Pancreas (tissue), 10 donors: ENCODE data around the gene TMEM255B. TPM values are rescaled to one million over a fixed set of nuclear protein-coding genes. Genes with fewer than 3 reads are reported as not detected.

Experiments
- ATAC-seq, 4 donors: fragments of 200-7000 bp; cut with Tn5 transposase; one replicate each; pipeline versions ENCODE4 v1.8.0 to v1.9.1; 2020; ENCODE audit warnings: mild to moderate bottlenecking in 4 of 4, moderate library complexity in 4 of 4
- DNase-seq, 6 donors: peaks; one replicate each; pipeline ENCODE4 v3.0.0-alpha.2; 2020
- FAIRE-seq: peaks from 2 replicates; lab custom pipeline; 2012; peaks lifted over from hg19 to GRCh38; lab: Jason Lieb, UNC
- H3K27ac ChIP-seq, 4 donors: fragments of 200-600 bp; sonication (generic); 1 replicate in 3 of 4; 2 replicates in 1 of 4; pipeline versions ENCODE4 v1.5.0 to v1.8.0; 2020
- H3K27me3 ChIP-seq, 4 donors: fragments of 200-600 bp; one replicate each; pipeline ENCODE4 v1.8.0; 2021
- H3K36me3 ChIP-seq, 3 donors: fragments of 200-600 bp; sonication (generic) in 1 of 3; one replicate each; pipeline versions ENCODE4 v1.5.0 to v1.8.0; 2020 to 2021
- H3K4me1 ChIP-seq, 3 donors: fragments of 200-600 bp; one replicate each; pipeline ENCODE4 v1.8.0; 2021
- H3K4me3 ChIP-seq, 4 donors: fragments of 200-600 bp; sonication (generic) in 2 of 4; one replicate each; pipeline versions ENCODE4 v1.5.0 to v1.8.0; 2020 to 2021
- H3K9me3 ChIP-seq, 4 donors: fragments of 200-600 bp; one replicate each; pipeline ENCODE4 v1.8.0; 2021
- CTCF ChIP-seq, 4 donors: fragments of 200-600 bp; sonication (generic) in 3 of 4; IDR thresholded peaks; one replicate each; pipeline versions ENCODE4 v1.5.0 to v1.8.0; 2021; ENCODE audit warnings: antibody characterized with exemption in 4 of 4
- WGBS, 2 donors: extraction: QIAGEN DNeasy Blood & Tissue Kit; methylation state at CpG; one replicate each; pipeline ENCODE4 v1.1.7; 2013; 5-methylcytosine and 5-hydroxymethylcytosine counted together
- intact Hi-C, 3 donors: fragments of 100-400 bp; cut with DNase I; formaldehyde crosslinking; loops; one replicate each; pipeline versions ENCODE4 v1.11.1 to v1.14.2; 2022
- polyA plus RNA-seq, 2 donors: library from polyadenylated mRNA; stranded (reverse); fragments of 200-250 nt; gene quantifications; one replicate each; pipeline ENCODE4 v1.2.3, GENCODE V29; 2013
- total RNA-seq, 6 donors: library from RNA; stranded (reverse); fragmentation: NEBNext Ultra II Directional in 4 of 6; extraction: Animal tissue kit (Norgen Biotek cat#: 25700) in 4 of 6; gene quantifications; one replicate each; pipeline versions ENCODE4 v1.2.1 to v1.2.4, GENCODE V29; 2021 to 2023
- donor health status: healthy with polysubstance abuse.
- donor health status: DM: no; HTN: no; CAD: no; lungs with moderate emphysema.
- donor health status: DM: no; HTN: no; CAD: no.
- donor health status: control.
- donor health status: control.
- donor health status: Bipolar disorder and iron deficiency.
- donor health status: DM: yes; HTN: yes; CAD: no.
- donor health status: DM: no; HTN: no; CAD: no.
- donor health status: DM: no; HTN: no; CAD: no.
- donor health status: DM: yes; HTN: yes; CAD: no.

Gene TMEM255B
- total and polyA plus RNA-seq, 8 donors = 1.8 to 17.9 (median 4.4) TPM

GRCh38 chr13:113800576-113800926 is 41.5 kb downstream of the TMEM255B start:
- no peak for TF ChIP-seq CTCF (IDR thresholded peaks at IDR 0.05)
- Histone ChIP-seq H3K4me1 (no peaks in the 10 kb centered on the region), H3K27ac (no peak overlapping the region), H3K9me3 (no peaks in the 10 kb centered on the region), H3K4me3 (no peak overlapping the region), H3K36me3 (no peaks in the 10 kb centered on the region), H3K27me3 (no peaks in the 10 kb centered on the region)
- 63 to 77% methylated on average over 9 to 10 of the region's 10 CpGs for WGBS, 2 donors
- intact Hi-C loops = no loop called here
- FAIRE-seq (no peak), DNase-seq (peak in 3 of 6 donors; percentile 17 to 71 (median 47)), ATAC-seq (no peak)

GRCh38 chr13:113801289-113801961 is 42.4 kb downstream of the TMEM255B start:
- intact Hi-C loops = no loop called here
- 78 to 86% methylated on average over 33 of the region's 33 CpGs for WGBS, 2 donors
- TF ChIP-seq CTCF (IDR thresholded peaks at IDR 0.05) = no peak
- no peaks in the 10 kb centered on the region for H3K9me3 ChIP-seq
- H3K27me3 ChIP-seq = no peaks in the 10 kb centered on the region
- ATAC-seq (no peak), FAIRE-seq (no peak), DNase-seq (peak in 3 of 6 donors; percentile 25 to 62 (median 53))
- no peaks in the 10 kb centered on the region for H3K4me1 ChIP-seq
- H3K36me3 ChIP-seq = no peaks in the 10 kb centered on the region
- no peak overlapping the region for H3K4me3 ChIP-seq
- no peak overlapping the region for H3K27ac ChIP-seq

GRCh38 chr13:113802090-113802531 is 43.1 kb downstream of the TMEM255B start:
- no peak overlapping the region for H3K27ac ChIP-seq
- WGBS, 2 donors = 24 to 33% methylated on average over 15 of the region's 15 CpGs
- no peak overlapping the region for H3K4me3 ChIP-seq
- no peaks in the 10 kb centered on the region for H3K36me3 ChIP-seq
- ATAC-seq (peak in 3 of 4 donors; percentile 29 to 51 (median 35)), FAIRE-seq (no peak), DNase-seq (peak in 2 of 6 donors; percentile 53 to 56)
- no peaks in the 10 kb centered on the region for H3K27me3 ChIP-seq
- no peaks in the 10 kb centered on the region for H3K9me3 ChIP-seq
- intact Hi-C loops = no loop called here
- H3K4me1 ChIP-seq = no peaks in the 10 kb centered on the region
- TF ChIP-seq CTCF (IDR thresholded peaks at IDR 0.05) = no peak

- no peak overlapping the region for H3K27ac ChIP-seq
- H3K4me1 ChIP-seq = no peaks in the 10 kb centered on the region
- ATAC-seq = no peak
- no peaks in the 10 kb centered on the region for H3K9me3 ChIP-seq
- DNase-seq = peak in 2 of 6 donors; percentile 54 to 56
- intact Hi-C loops = no loop called here
- no peaks in the 10 kb centered on the region for H3K36me3 ChIP-seq
- H3K27me3 ChIP-seq = no peaks in the 10 kb centered on the region
- 55 to 62% methylated on average over 25 of the region's 25 CpGs for WGBS, 2 donors
- no peak for TF ChIP-seq CTCF (IDR thresholded peaks at IDR 0.05)
- no peak overlapping the region for H3K4me3 ChIP-seq
- no peak for FAIRE-seq
Measured at GRCh38 chr13:113802761-113803160, 43.7 kb downstream of the TMEM255B start.

- TF ChIP-seq CTCF (IDR thresholded peaks at IDR 0.05) = no peak
- Histone ChIP-seq H3K9me3 (no peaks in the 10 kb centered on the region), H3K4me3 (no peak overlapping the region), H3K27me3 (no peaks in the 10 kb centered on the region), H3K27ac (no peak overlapping the region), H3K36me3 (no peaks in the 10 kb centered on the region), H3K4me1 (no peaks in the 10 kb centered on the region)
- FAIRE-seq (no peak), ATAC-seq (no peak), DNase-seq (peak in 2 of 6 donors; percentile 46 to 60)
- intact Hi-C loops = no loop called here
- 69 to 72% methylated on average over 32 of the region's 32 CpGs for WGBS, 2 donors
Measured at GRCh38 chr13:113803409-113804016, 44.5 kb downstream of the TMEM255B start.
